Caco-2 (cell line): ENCODE data around the gene KLHL33. TPM values are rescaled to one million over a fixed set of nuclear protein-coding genes. Genes with fewer than 3 reads are reported as not detected.

Experiments
- BruUV-seq: library from RNA; stranded (reverse); fragments of 400-500 nt; replicated peaks from 2 replicates; lab custom pipeline; 2021; lab: Mats Ljungman, UMichigan
- CTCF ChIA-PET: fragments of 300-600 bp; sonication (Branson Sonifier 250); formaldehyde crosslinking; loops from one replicate; lab custom pipeline; 2022; ENCODE audit warnings: antibody characterized with exemption; lab: Charles Lee
- POLR2A ChIA-PET: fragments of 300-600 bp; sonication (Branson Sonifier 250); formaldehyde crosslinking; loops from one replicate; lab custom pipeline; 2022; ENCODE audit warnings: antibody characterized with exemption; lab: Charles Lee
- DNase-seq, 2 experiments: peaks; one replicate each; pipeline versions ENCODE4 v3.0.0 to v3.0.0-alpha.2; 2020 to 2022
- H3K27me3 ChIP-seq: replicated peaks from 2 replicates; pipeline ENCODE4 v1.6.0; 2011; ENCODE audit warnings: low read length; ENCODE audit not compliant: control insufficient read depth, insufficient read depth
- H3K36me3 ChIP-seq: 2 replicates; pipeline ENCODE4 v1.5.1; 2011; ENCODE audit warnings: low read length; ENCODE audit not compliant: control insufficient read depth, insufficient read depth
- H3K4me1 ChIP-seq: fragments of 250-450 bp; sonication (Bioruptor Pico); 2 replicates; pipeline ENCODE4 v1.5.1; 2020; ENCODE audit warnings: mild to moderate bottlenecking
- H3K4me3 ChIP-seq: 2 replicates; pipeline ENCODE4 v1.5.1; 2011; ENCODE audit warnings: low read depth, mild to moderate bottlenecking, control low read depth, low read length
- H3K9me3 ChIP-seq: fragments of 250-450 bp; sonication (Bioruptor Pico); 2 replicates; pipeline ENCODE4 v1.5.1; 2020; ENCODE audit warnings: mild to moderate bottlenecking, moderate library complexity
- H3K27ac Mint-ChIP-seq: one replicate; pipeline ENCODE4 v1.8.0; 2022; ENCODE audit warnings: mixed read lengths; ENCODE audit not compliant: unreplicated experiment
- H3K27me3 Mint-ChIP-seq: one replicate; pipeline ENCODE4 v1.8.0; 2022; ENCODE audit warnings: mixed read lengths; ENCODE audit not compliant: insufficient read depth, unreplicated experiment
- H3K36me3 Mint-ChIP-seq: one replicate; pipeline ENCODE4 v1.8.0; 2022; ENCODE audit warnings: mild to moderate bottlenecking, mixed read lengths; ENCODE audit not compliant: insufficient read depth, unreplicated experiment
- H3K4me1 Mint-ChIP-seq: one replicate; pipeline ENCODE4 v1.8.0; 2022; ENCODE audit warnings: low read depth, mixed read lengths; ENCODE audit not compliant: unreplicated experiment
- H3K4me3 Mint-ChIP-seq: one replicate; pipeline ENCODE4 v1.8.0; 2022; ENCODE audit warnings: mild to moderate bottlenecking, moderate library complexity, mixed read lengths; ENCODE audit not compliant: unreplicated experiment
- H3K9me3 Mint-ChIP-seq: one replicate; pipeline ENCODE4 v1.8.0; 2022; ENCODE audit warnings: mixed read lengths; ENCODE audit not compliant: unreplicated experiment
- CTCF ChIP-seq, 2 experiments: fragments of 200-600 bp in 1 of 2; IDR thresholded peaks; 1 replicate in 1 of 2; 2 replicates in 1 of 2; pipeline versions ENCODE4 v1.5.1 to v1.8.0; 2011 to 2022; ENCODE audit warnings: antibody characterized with exemption in 1 of 2, control low read depth in 1 of 2, inconsistent platforms in 1 of 2, low read depth in 1 of 2, low read length in 1 of 2, mild to moderate bottlenecking in 1 of 2, moderate library complexity in 1 of 2; ENCODE audit not compliant: insufficient read depth in 1 of 2, severe bottlenecking in 1 of 2, unreplicated experiment in 1 of 2
- intact Hi-C: fragments of 100-400 bp; cut with micrococcal nuclease; formaldehyde crosslinking; loops from one replicate; pipeline ENCODE4 v1.10.0; 2022; ENCODE audit not compliant: unreplicated experiment
- total RNA-seq: library from RNA; stranded (reverse); gene quantifications from 2 replicates; pipeline ENCODE4 v1.2.3, GENCODE V29; 2022

KLHL33 gene
- total RNA-seq, 1 experiment from 2014 or later = not detected

GRCh38 chr14:20436363-20436755, 393 bp upstream of the KLHL33 start:
- Histone ChIP-seq H3K4me3 (no peak overlapping the region), H3K9me3 (no peaks in the 10 kb centered on the region), H3K4me1 (no peaks in the 10 kb centered on the region), H3K27me3 (no peaks in the 10 kb centered on the region), H3K36me3 (no peaks in the 10 kb centered on the region)
- no peaks in the 10 kb centered on the region for H3K27me3 Mint-ChIP-seq
- no peaks in the 10 kb centered on the region for H3K4me1 Mint-ChIP-seq
- intact Hi-C loops = no loop called here
- H3K4me3 Mint-ChIP-seq = no peak overlapping the region
- DNase-seq = no peak
- no peaks in the 10 kb centered on the region for H3K9me3 Mint-ChIP-seq
- no peak overlapping the region for H3K27ac Mint-ChIP-seq
- TF ChIP-seq CTCF (IDR thresholded peaks at IDR 0.05; ENCODE audit: insufficient read depth in 1 of 2, low read depth in 1 of 2, low read length in 1 of 2, severe bottlenecking in 1 of 2, unreplicated experiment in 1 of 2) = no peak
- BruUV-seq = no TSS peak
- peaks cover 5% of the 10 kb centered on the region for H3K36me3 Mint-ChIP-seq
- ChIA-PET CTCF (no interaction called here), POLR2A (no interaction called here)

- Mint-ChIP-seq H3K27me3 (no peaks in the 10 kb centered on the region), H3K4me3 (no peak overlapping the region), H3K4me1 (no peaks in the 10 kb centered on the region), H3K27ac (no peak overlapping the region), H3K9me3 (no peaks in the 10 kb centered on the region), H3K36me3 (peaks cover 5% of the 10 kb centered on the region)
- no peaks in the 10 kb centered on the region for H3K9me3 ChIP-seq
- CTCF ChIA-PET = no interaction called here
- H3K36me3 ChIP-seq = no peaks in the 10 kb centered on the region
- H3K27me3 ChIP-seq = no peaks in the 10 kb centered on the region
- intact Hi-C loops = no loop called here
- DNase-seq = no peak
- no peak for TF ChIP-seq CTCF (IDR thresholded peaks at IDR 0.05; ENCODE audit: insufficient read depth in 1 of 2, low read depth in 1 of 2, low read length in 1 of 2, severe bottlenecking in 1 of 2, unreplicated experiment in 1 of 2)
- no peaks in the 10 kb centered on the region for H3K4me1 ChIP-seq
- POLR2A ChIA-PET = no interaction called here
- no TSS peak for BruUV-seq
- no peak overlapping the region for H3K4me3 ChIP-seq
Observed at GRCh38 chr14:20434701-20435581, 1.0 kb downstream of the KLHL33 start.

GRCh38 chr14:20429801-20430669, 5.9 kb downstream of the KLHL33 start:
- Mint-ChIP-seq H3K4me3 (no peak overlapping the region), H3K36me3 (no peaks in the 10 kb centered on the region), H3K27ac (no peak overlapping the region), H3K9me3 (no peaks in the 10 kb centered on the region), H3K27me3 (no peaks in the 10 kb centered on the region), H3K4me1 (peaks cover 15% of the 10 kb centered on the region)
- TF ChIP-seq CTCF (IDR thresholded peaks at IDR 0.05; ENCODE audit: insufficient read depth in 1 of 2, low read depth in 1 of 2, low read length in 1 of 2, severe bottlenecking in 1 of 2, unreplicated experiment in 1 of 2) = no peak
- no TSS peak for BruUV-seq
- ChIA-PET POLR2A (no interaction called here), CTCF (no interaction called here)
- no peak overlapping the region for H3K4me3 ChIP-seq
- H3K9me3 ChIP-seq = no peaks in the 10 kb centered on the region
- intact Hi-C loops = no loop called here
- no peaks in the 10 kb centered on the region for H3K27me3 ChIP-seq
- peaks cover 14% of the 10 kb centered on the region for H3K4me1 ChIP-seq
- DNase-seq = no peak
- H3K36me3 ChIP-seq = no peaks in the 10 kb centered on the region
